Epithelial cell of esophagus (primary cell): ENCODE measurements around the gene FPR2.
"Not testable (repeated sequence)": the region's sequence is repeated elsewhere in the genome, so short reads cannot be mapped to it uniquely, and the experiment has no call there.

Experiments
- DNase-seq: peaks from one replicate; pipeline ENCODE4 v3.0.0; 2010; ENCODE audit warnings: low read depth
- H3K4me3 ChIP-seq: 2 replicates; pipeline ENCODE4 v1.5.1; 2011; ENCODE audit warnings: mild to moderate bottlenecking, low read length, control low read depth
- CTCF ChIP-seq: IDR thresholded peaks from 2 replicates; pipeline ENCODE4 v1.5.1; 2011; ENCODE audit warnings: low read depth, mild to moderate bottlenecking, low read length, control low read depth, inconsistent platforms; ENCODE audit not compliant: insufficient read depth; ENCODE audit errors: missing control alignments

FPR2 gene

GRCh38 chr19:51729781-51730180 lies 31.2 kb upstream of the FPR2 start:
- no peak for TF ChIP-seq CTCF
- DNase-seq: no peak
- H3K4me3 ChIP-seq: no peak overlapping the region

- no peak for DNase-seq
- H3K4me3 ChIP-seq: no peak overlapping the region
- TF ChIP-seq CTCF: no peak
Observed at GRCh38 chr19:51733742-51734522, 27.0 kb upstream of the FPR2 start.

GRCh38 chr19:51735759-51736449 lies 25.1 kb upstream of the FPR2 start:
- TF ChIP-seq CTCF: no peak
- no peak for DNase-seq
- H3K4me3 ChIP-seq: no peak overlapping the region

- H3K4me3 ChIP-seq: no peak overlapping the region
- no peak for TF ChIP-seq CTCF
- no peak for DNase-seq
Observed at GRCh38 chr19:51737389-51737788, 23.6 kb upstream of the FPR2 start.

- no peak overlapping the region for H3K4me3 ChIP-seq
- TF ChIP-seq CTCF: no peak
- no peak for DNase-seq
Observed at GRCh38 chr19:51737924-51738323, 23.1 kb upstream of the FPR2 start.

- DNase-seq, H3K4me3 ChIP-seq: not testable (repeated sequence)
Observed at GRCh38 chr19:51738523-51738922, 22.5 kb upstream of the FPR2 start.

GRCh38 chr19:51739466-51740213 lies 21.3 kb upstream of the FPR2 start:
- H3K4me3 ChIP-seq: no peak overlapping the region
- no peak for TF ChIP-seq CTCF
- DNase-seq: no peak
